ENCODE data around the gene CCL7. TPM values are rescaled to one million over a fixed set of nuclear protein-coding genes. Genes with fewer than 3 reads are reported as not detected.

Gene CCL7
- total and polyA plus RNA-seq, 4 donors = not detected

DNA sequence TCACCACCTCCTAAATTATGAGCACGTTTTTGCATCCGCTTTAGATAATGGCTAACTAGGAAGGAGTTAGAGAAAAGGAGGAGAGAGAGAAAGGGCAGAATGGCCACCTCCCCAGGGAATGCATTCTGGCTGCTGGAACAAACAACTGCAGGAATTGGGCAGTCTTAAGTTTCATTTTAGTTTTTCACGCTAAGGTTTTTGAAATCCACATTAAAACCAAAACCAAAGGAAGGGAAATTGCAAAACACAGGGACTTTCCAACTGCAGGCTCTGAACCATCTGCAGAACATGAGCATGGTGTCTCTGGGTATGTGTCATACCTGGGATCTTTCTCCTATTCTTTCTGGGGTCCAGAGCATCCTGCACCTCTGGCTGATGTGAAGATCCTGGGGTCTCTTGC is 37.1 kb downstream of the CCL7 start:
- H3K36me3 ChIP-seq (ENCODE audit: control insufficient read depth in 4 of 4, insufficient read depth in 3 of 4, low read depth in 1 of 4, low read length in 3 of 4) = no peaks in the 10 kb centered on the region
- H3K27me3 ChIP-seq (ENCODE audit: control insufficient read depth in 4 of 4, insufficient read depth in 4 of 4, low read length in 3 of 4) = peaks cover 0 to 5% (median 0%) of the 10 kb centered on the region in 4 donors
- no peak overlapping the region for H3K27ac ChIP-seq (ENCODE audit: low read depth in 1 of 2, low read length in 2 of 2)
- no peak for DNase-seq (ENCODE audit: low spot score)
- TF ChIP-seq HNF4G (IDR thresholded peaks at IDR 0.05) (no peak), NR2F2 (IDR thresholded peaks at IDR 0.05) (peak; percentile 32)
- TF ChIP-seq, protein P1, sequence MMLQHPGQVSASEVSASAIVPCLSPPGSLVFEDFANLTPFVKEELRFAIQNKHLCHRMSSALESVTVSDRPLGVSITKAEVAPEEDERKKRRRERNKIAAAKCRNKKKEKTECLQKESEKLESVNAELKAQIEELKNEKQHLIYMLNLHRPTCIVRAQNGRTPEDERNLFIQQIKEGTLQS (IDR thresholded peaks at IDR 0.05) = no peak
- no peak overlapping the region for H3K4me3 ChIP-seq (ENCODE audit: low read depth in 1 of 3, low read length in 3 of 3)
- no peak overlapping the region for H3K9ac ChIP-seq (ENCODE audit: low read depth in 1 of 2, low read length in 2 of 2)
- H3K9me3 ChIP-seq (ENCODE audit: control insufficient read depth in 4 of 4, low read length in 3 of 4) = no peaks in the 10 kb centered on the region
- H3K4me1 ChIP-seq (ENCODE audit: control insufficient read depth in 4 of 4, insufficient read depth in 4 of 4, low read length in 3 of 4) = no peaks in the 10 kb centered on the region
- WGBS = 37% methylated on average over 3 of the region's 3 CpGs

DNA sequence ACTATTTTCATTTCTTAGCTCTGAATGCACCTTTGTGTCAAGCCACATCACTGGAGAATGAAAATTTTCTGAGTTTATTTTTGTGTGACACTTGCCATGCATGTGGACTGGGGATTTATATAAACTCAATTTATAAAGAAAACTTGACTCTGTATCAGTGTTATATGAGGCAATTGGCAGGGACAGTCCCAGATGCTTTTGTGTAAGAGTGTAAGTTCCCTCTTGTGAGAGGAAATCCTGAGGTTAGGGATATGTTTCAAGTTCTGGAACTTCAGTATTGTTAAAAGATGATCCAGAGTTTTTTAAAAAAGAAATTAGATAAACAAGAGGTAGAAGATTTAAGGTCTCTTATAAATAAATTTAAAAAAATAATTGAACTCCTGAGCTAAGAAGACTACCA is 38.4 kb downstream of the CCL7 start:
- Histone ChIP-seq H3K36me3 (ENCODE audit: control insufficient read depth in 4 of 4, insufficient read depth in 3 of 4, low read depth in 1 of 4, low read length in 3 of 4) (no peaks in the 10 kb centered on the region), H3K4me3 (ENCODE audit: low read depth in 1 of 3, low read length in 3 of 3) (no peak overlapping the region), H3K27ac (ENCODE audit: low read depth in 1 of 2, low read length in 2 of 2) (no peak overlapping the region), H3K27me3 (ENCODE audit: control insufficient read depth in 4 of 4, insufficient read depth in 4 of 4, low read length in 3 of 4) (peaks cover 0 to 7% (median 0%) of the 10 kb centered on the region in 4 donors), H3K9ac (ENCODE audit: low read depth in 1 of 2, low read length in 2 of 2) (no peak overlapping the region), H3K4me1 (ENCODE audit: control insufficient read depth in 4 of 4, insufficient read depth in 4 of 4, low read length in 3 of 4) (no peaks in the 10 kb centered on the region), H3K9me3 (ENCODE audit: control insufficient read depth in 4 of 4, low read length in 3 of 4) (no peaks in the 10 kb centered on the region)
- no peak for DNase-seq (ENCODE audit: low spot score)
- TF ChIP-seq HNF4G (IDR thresholded peaks at IDR 0.05) = no peak
- TF ChIP-seq JUND (IDR thresholded peaks at IDR 0.05) = no peak
- TF ChIP-seq, protein P2, sequence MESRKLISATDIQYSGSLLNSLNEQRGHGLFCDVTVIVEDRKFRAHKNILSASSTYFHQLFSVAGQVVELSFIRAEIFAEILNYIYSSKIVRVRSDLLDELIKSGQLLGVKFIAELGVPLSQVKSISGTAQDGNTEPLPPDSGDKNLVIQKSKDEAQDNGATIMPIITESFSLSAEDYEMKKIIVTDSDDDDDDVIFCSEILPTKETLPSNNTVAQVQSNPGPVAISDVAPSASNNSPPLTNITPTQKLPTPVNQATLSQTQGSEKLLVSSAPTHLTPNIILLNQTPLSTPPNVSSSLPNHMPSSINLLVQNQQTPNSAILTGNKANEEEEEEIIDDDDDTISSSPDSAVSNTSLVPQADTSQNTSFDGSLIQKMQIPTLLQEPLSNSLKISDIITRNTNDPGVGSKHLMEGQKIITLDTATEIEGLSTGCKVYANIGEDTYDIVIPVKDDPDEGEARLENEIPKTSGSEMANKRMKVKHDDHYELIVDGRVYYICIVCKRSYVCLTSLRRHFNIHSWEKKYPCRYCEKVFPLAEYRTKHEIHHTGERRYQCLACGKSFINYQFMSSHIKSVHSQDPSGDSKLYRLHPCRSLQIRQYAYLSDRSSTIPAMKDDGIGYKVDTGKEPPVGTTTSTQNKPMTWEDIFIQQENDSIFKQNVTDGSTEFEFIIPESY (IDR thresholded peaks at IDR 0.05) = no peak
- TF ChIP-seq HNF4A (conservative IDR thresholded peaks at IDR 0.05) = no peak
- TF ChIP-seq, protein P1 (IDR thresholded peaks at IDR 0.05) = no peak
- TF ChIP-seq EGR1 (IDR thresholded peaks at IDR 0.05; ENCODE audit: low read depth in 2 of 2) = no peak
- no peak for TF ChIP-seq FOXA1 (IDR thresholded peaks at IDR 0.05)
- TF ChIP-seq RXRA (IDR thresholded peaks at IDR 0.05) = no peak
- no peak for TF ChIP-seq YY1 (IDR thresholded peaks at IDR 0.05)

DNA sequence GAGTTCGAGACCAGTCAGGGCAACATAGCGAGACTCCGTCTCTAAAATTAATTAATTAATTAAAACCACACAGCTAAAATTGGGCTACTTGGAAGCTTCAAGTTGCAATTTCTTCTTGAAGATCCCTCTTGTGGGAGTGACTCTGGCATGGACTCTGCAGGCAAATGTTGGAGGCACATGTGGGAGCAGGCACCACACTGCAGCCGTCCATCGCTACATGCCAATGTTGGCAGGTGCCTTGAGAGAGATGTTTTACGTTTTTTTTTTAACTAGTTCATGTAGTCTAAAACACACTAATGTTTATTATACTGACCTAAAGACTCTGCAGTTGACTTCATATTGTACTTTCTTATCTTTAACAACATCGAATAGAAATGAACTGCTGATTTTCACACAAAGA is 41.3 kb downstream of the CCL7 start:
- H3K4me1 ChIP-seq (ENCODE audit: control insufficient read depth in 4 of 4, insufficient read depth in 4 of 4, low read length in 3 of 4) = no peaks in the 10 kb centered on the region
- H3K9ac ChIP-seq (ENCODE audit: low read depth in 1 of 2, low read length in 2 of 2) = no peak overlapping the region
- no peak for DNase-seq (ENCODE audit: low spot score)
- TF ChIP-seq, protein P3, sequence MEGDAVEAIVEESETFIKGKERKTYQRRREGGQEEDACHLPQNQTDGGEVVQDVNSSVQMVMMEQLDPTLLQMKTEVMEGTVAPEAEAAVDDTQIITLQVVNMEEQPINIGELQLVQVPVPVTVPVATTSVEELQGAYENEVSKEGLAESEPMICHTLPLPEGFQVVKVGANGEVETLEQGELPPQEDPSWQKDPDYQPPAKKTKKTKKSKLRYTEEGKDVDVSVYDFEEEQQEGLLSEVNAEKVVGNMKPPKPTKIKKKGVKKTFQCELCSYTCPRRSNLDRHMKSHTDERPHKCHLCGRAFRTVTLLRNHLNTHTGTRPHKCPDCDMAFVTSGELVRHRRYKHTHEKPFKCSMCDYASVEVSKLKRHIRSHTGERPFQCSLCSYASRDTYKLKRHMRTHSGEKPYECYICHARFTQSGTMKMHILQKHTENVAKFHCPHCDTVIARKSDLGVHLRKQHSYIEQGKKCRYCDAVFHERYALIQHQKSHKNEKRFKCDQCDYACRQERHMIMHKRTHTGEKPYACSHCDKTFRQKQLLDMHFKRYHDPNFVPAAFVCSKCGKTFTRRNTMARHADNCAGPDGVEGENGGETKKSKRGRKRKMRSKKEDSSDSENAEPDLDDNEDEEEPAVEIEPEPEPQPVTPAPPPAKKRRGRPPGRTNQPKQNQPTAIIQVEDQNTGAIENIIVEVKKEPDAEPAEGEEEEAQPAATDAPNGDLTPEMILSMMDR (IDR thresholded peaks at IDR 0.05; ENCODE audit: low read depth, low read length, missing input control) = no peak
- TF ChIP-seq HNF4G (IDR thresholded peaks at IDR 0.05) (no peak), EGR1 (IDR thresholded peaks at IDR 0.05; ENCODE audit: low read depth in 2 of 2) (no peak)
- no peaks in the 10 kb centered on the region for H3K36me3 ChIP-seq (ENCODE audit: control insufficient read depth in 4 of 4, insufficient read depth in 3 of 4, low read depth in 1 of 4, low read length in 3 of 4)
- H3K9me3 ChIP-seq (ENCODE audit: control insufficient read depth in 4 of 4, low read length in 3 of 4) = no peaks in the 10 kb centered on the region
- WGBS = 83% methylated on average over 7 of the region's 7 CpGs
- no peak overlapping the region for H3K27ac ChIP-seq (ENCODE audit: low read depth in 1 of 2, low read length in 2 of 2)
- no peak overlapping the region for H3K4me3 ChIP-seq (ENCODE audit: low read depth in 1 of 3, low read length in 3 of 3)
- H3K27me3 ChIP-seq (ENCODE audit: control insufficient read depth in 4 of 4, insufficient read depth in 4 of 4, low read length in 3 of 4) = peaks cover 0 to 7% (median 1%) of the 10 kb centered on the region in 4 donors

Data from liver (tissue), 9 donors.